Chondrocyte (in vitro differentiated cells): ENCODE data around the gene TBC1D21. TPM values are rescaled to one million over a fixed set of nuclear protein-coding genes. Genes with fewer than 3 reads are reported as not detected.
A peak's percentile ranks its signal among the peaks of the same experiment; 100 is the strongest.

ENCODE experiments used
- DNase-seq: peaks from one replicate; pipeline ENCODE4 v3.0.0; 2021; ENCODE audit warnings: mixed read lengths, low spot score
- H3K27ac Mint-ChIP-seq: one replicate; pipeline ENCODE4 v1.8.0; 2021; ENCODE audit warnings: mild to moderate bottlenecking, moderate library complexity, mixed read lengths; ENCODE audit not compliant: unreplicated experiment
- H3K27me3 Mint-ChIP-seq: 2 replicates; pipeline ENCODE4 v1.8.0; 2021; ENCODE audit warnings: low read depth, mixed read lengths
- H3K36me3 Mint-ChIP-seq: 2 replicates; pipeline ENCODE4 v1.8.0; 2021; ENCODE audit warnings: low read depth, mixed read lengths
- H3K4me1 Mint-ChIP-seq: 2 replicates; pipeline ENCODE4 v1.8.0; 2021; ENCODE audit warnings: low read depth, mild to moderate bottlenecking, mixed read lengths
- H3K4me3 Mint-ChIP-seq: one replicate; pipeline ENCODE4 v1.8.0; 2021; ENCODE audit warnings: mild to moderate bottlenecking, moderate library complexity, mixed read lengths; ENCODE audit not compliant: unreplicated experiment
- H3K9me3 Mint-ChIP-seq: 2 replicates; pipeline ENCODE4 v1.8.0; 2021; ENCODE audit warnings: low read depth, mixed read lengths
- CTCF ChIP-seq: fragments of 200-600 bp; sonication (generic); IDR thresholded peaks from 2 replicates; pipeline ENCODE4 v1.5.0; 2021; ENCODE audit warnings: antibody characterized with exemption, mild to moderate bottlenecking, moderate library complexity
- total RNA-seq: library from RNA; stranded (reverse); gene quantifications from 3 replicates; pipeline ENCODE4 v1.2.1, GENCODE V29; 2021

The TBC1D21 gene
- total RNA-seq, 1 donor from 2014 or later, result not detected

GRCh38 chr15:73924171-73924921, 51.0 kb downstream of the TBC1D21 start:
- Mint-ChIP-seq H3K9me3 (no peaks in the 10 kb centered on the region), H3K4me3 (peak overlapping the region; percentile 53), H3K27ac (peak overlapping the region; percentile 90), H3K4me1 (peaks cover 69% of the 10 kb centered on the region), H3K27me3 (no peaks in the 10 kb centered on the region), H3K36me3 (peaks cover 4% of the 10 kb centered on the region)
- peak; percentile 83 for DNase-seq
- TF ChIP-seq CTCF, result no peak

- Mint-ChIP-seq H3K4me1 (peaks cover 78% of the 10 kb centered on the region), H3K27me3 (no peaks in the 10 kb centered on the region), H3K27ac (peak overlapping the region; percentile 90), H3K9me3 (no peaks in the 10 kb centered on the region), H3K36me3 (peaks cover 4% of the 10 kb centered on the region), H3K4me3 (peak overlapping the region; percentile 80)
- peak; percentile 46 for DNase-seq
- TF ChIP-seq CTCF, result no peak
Measured at GRCh38 chr15:73925848-73926218, 52.5 kb downstream of the TBC1D21 start.

- H3K9me3 Mint-ChIP-seq, result no peaks in the 10 kb centered on the region
Measured at GRCh38 chr15:73926219-73927002, 53.0 kb downstream of the TBC1D21 start, which contains the start of gene LOXL1. TSS of gene LOXL1 (plus strand) at chr15:73926462. CDS start at chr15:73926784, 322 bp downstream.

GRCh38 chr15:73927003-73927475, 53.7 kb downstream of the TBC1D21 start:
- Mint-ChIP-seq H3K4me3 (peak overlapping the region; percentile 80), H3K4me1 (peaks cover 80% of the 10 kb centered on the region), H3K27ac (no peak overlapping the region), H3K36me3 (peaks cover 5% of the 10 kb centered on the region), H3K9me3 (no peaks in the 10 kb centered on the region), H3K27me3 (no peaks in the 10 kb centered on the region)
- no peak for TF ChIP-seq CTCF
- no peak for DNase-seq

More at GRCh38 chr15:73926219-73927002, 53.0 kb downstream of the TBC1D21 start, which contains the start of gene LOXL1:
- peak; percentile 96 for DNase-seq
- Mint-ChIP-seq H3K27me3 (no peaks in the 10 kb centered on the region), H3K4me3 (peak within 1 kb of the TSS; percentile 80), H3K27ac (peak within 1 kb of the TSS; percentile 90), H3K36me3 (peaks cover 5% of the 10 kb centered on the region), H3K4me1 (peaks cover 80% of the 10 kb centered on the region)
- TF ChIP-seq CTCF, result peak; percentile 19

GRCh38 chr15:73927476-73928240, 54.3 kb downstream of the TBC1D21 start:
- Mint-ChIP-seq H3K9me3 (no peaks in the 10 kb centered on the region), H3K27me3 (no peaks in the 10 kb centered on the region), H3K36me3 (peaks cover 9% of the 10 kb centered on the region), H3K4me3 (peak overlapping the region; percentile 96), H3K27ac (peak overlapping the region; percentile 87), H3K4me1 (peaks cover 80% of the 10 kb centered on the region)
- DNase-seq, result peak; percentile 93
- peak; percentile 82 for TF ChIP-seq CTCF
